Ascending aorta (tissue), 2 donors: ENCODE data around the gene FXYD4. TPM values are rescaled to one million over a fixed set of nuclear protein-coding genes. Genes with fewer than 3 reads are reported as not detected.

ENCODE experiments used
- DNase-seq, 2 donors: peaks; one replicate each; pipeline ENCODE4 v3.0.0-alpha.2; 2019; ENCODE audit warnings: low spot score in 2 of 2
- H3K27ac ChIP-seq, 2 donors: fragments of 200-600 bp; sonication (generic); one replicate each; pipeline ENCODE4 v1.5.1; 2016 to 2017; ENCODE audit warnings: mild to moderate bottlenecking in 1 of 2
- H3K27me3 ChIP-seq: fragments of 200-600 bp; sonication (generic); one replicate; pipeline ENCODE4 v1.5.1; 2017
- H3K36me3 ChIP-seq, 2 donors: fragments of 200-600 bp; sonication (generic); one replicate each; pipeline ENCODE4 v1.5.1; 2016
- H3K4me1 ChIP-seq, 2 donors: fragments of 200-600 bp; sonication (generic); one replicate each; pipeline ENCODE4 v1.5.1; 2016 to 2017; ENCODE audit warnings: mild to moderate bottlenecking in 1 of 2
- H3K4me3 ChIP-seq, 2 donors: fragments of 200-600 bp; sonication (generic); one replicate each; pipeline ENCODE4 v1.5.1; 2016 to 2017; ENCODE audit warnings: mild to moderate bottlenecking in 1 of 2
- H3K9me3 ChIP-seq, 2 donors: fragments of 200-600 bp; sonication (generic); one replicate each; pipeline ENCODE4 v1.5.1; 2016
- CTCF ChIP-seq, 3 experiments: fragments of 200-600 bp in 2 of 3; fragments of 450-650 bp in 1 of 3; sonication (generic) in 2 of 3; IDR thresholded peaks; one replicate each; pipeline ENCODE4 v1.5.1; 2016 to 2019; ENCODE audit warnings: antibody characterized with exemption in 3 of 3, mild to moderate bottlenecking in 1 of 3, moderate library complexity in 1 of 3
- intact Hi-C: fragments of 100-400 bp; cut with DNase I; formaldehyde crosslinking; loops from one replicate; pipeline ENCODE4 v1.15.1; 2023
- total RNA-seq: library from RNA; depleted of rRNA; stranded (reverse); fragments of >200 nt; gene quantifications from one replicate; pipeline ENCODE4 v1.1.0, GENCODE V29; 2016

FXYD4 gene
- total RNA-seq, 1 donor from 2014 or later, result not detected

GRCh38 chr10:43408710-43409384 lies 37.4 kb downstream of the FXYD4 start, which contains the start of gene HNRNPF:
TSS of gene HNRNPF (minus strand) at chr10:43409186. CDS start at chr10:43387884, 21,302 bp downstream.
- H3K4me3 ChIP-seq, result peak within 1 kb of the TSS; percentile 81 to 85
- TF ChIP-seq CTCF (IDR thresholded peaks at IDR 0.05), result no peak
- H3K36me3 ChIP-seq, result no peaks in the 10 kb centered on the region
- H3K27me3 ChIP-seq, result no peaks in the 10 kb centered on the region
- no peaks in the 10 kb centered on the region for H3K9me3 ChIP-seq
- intact Hi-C loops, result loop anchor here (1.0 to 5.0 kb wide), 3 partner anchors 11 to 1158 kb away; partner anchors contain the start of gene CSGALNACT2
- H3K4me1 ChIP-seq, result peaks cover 6 to 29% of the 10 kb centered on the region in 2 donors
- H3K27ac ChIP-seq, result peak within 1 kb of the TSS; percentile 100
- peak; percentile 75 to 96 for DNase-seq

- intact Hi-C loops, result loop anchor here (1.0 to 5.0 kb wide), 3 partner anchors 11 to 1158 kb away; partner anchors contain the start of gene CSGALNACT2
- no peak for DNase-seq
Measured at GRCh38 chr10:43409385-43410109, 38.1 kb downstream of the FXYD4 start.

GRCh38 chr10:43410345-43410744 lies 38.9 kb downstream of the FXYD4 start:
- DNase-seq, result peak in 1 of 2 donors; percentile 58
- H3K4me1 ChIP-seq, result peaks cover 6 to 21% of the 10 kb centered on the region in 2 donors
- intact Hi-C loops, result no loop called here
- no peak overlapping the region for H3K27ac ChIP-seq
- no peaks in the 10 kb centered on the region for H3K36me3 ChIP-seq
- TF ChIP-seq CTCF (IDR thresholded peaks at IDR 0.05), result no peak
- no peaks in the 10 kb centered on the region for H3K27me3 ChIP-seq
- H3K4me3 ChIP-seq, result peak overlapping the region in 1 of 2 donors; percentile 85
- H3K9me3 ChIP-seq, result no peaks in the 10 kb centered on the region

More at GRCh38 chr10:43409385-43410109, 38.1 kb downstream of the FXYD4 start:
- Histone ChIP-seq H3K27ac (peak overlapping the region; percentile 100), H3K4me1 (peaks cover 6 to 29% of the 10 kb centered on the region in 2 donors), H3K36me3 (no peaks in the 10 kb centered on the region), H3K4me3 (peak overlapping the region; percentile 81 to 85), H3K9me3 (no peaks in the 10 kb centered on the region), H3K27me3 (no peaks in the 10 kb centered on the region)
- peak in 1 of 3 experiments; percentile 10 for TF ChIP-seq CTCF (IDR thresholded peaks at IDR 0.05)

GRCh38 chr10:43411536-43411935 lies 40.1 kb downstream of the FXYD4 start:
- Histone ChIP-seq H3K9me3 (no peaks in the 10 kb centered on the region), H3K27me3 (no peaks in the 10 kb centered on the region), H3K27ac (no peak overlapping the region), H3K4me1 (peaks cover 2 to 9% of the 10 kb centered on the region in 2 donors), H3K36me3 (no peaks in the 10 kb centered on the region), H3K4me3 (no peak overlapping the region)
- DNase-seq, result no peak
- no peak for TF ChIP-seq CTCF (IDR thresholded peaks at IDR 0.05)
- intact Hi-C loops, result no loop called here

GRCh38 chr10:43415544-43415943 lies 44.1 kb downstream of the FXYD4 start:
- Histone ChIP-seq H3K4me3 (no peak overlapping the region), H3K36me3 (no peaks in the 10 kb centered on the region), H3K9me3 (no peaks in the 10 kb centered on the region), H3K4me1 (peaks cover 0 to 5% of the 10 kb centered on the region in 2 donors), H3K27me3 (no peaks in the 10 kb centered on the region), H3K27ac (no peak overlapping the region)
- TF ChIP-seq CTCF (IDR thresholded peaks at IDR 0.05), result no peak
- intact Hi-C loops, result no loop called here
- no peak for DNase-seq
